Endothelial cell of umbilical vein (primary cell): Measurements from ENCODE around the gene PRKG1. TPM values are rescaled to one million over a fixed set of nuclear protein-coding genes. Genes with fewer than 3 reads are reported as not detected.
A peak's percentile ranks its signal among the peaks of the same experiment; 100 is the strongest.

Experiments used
- BruUV-seq: library from RNA; stranded (reverse); fragments of 400-500 nt; replicated peaks from 2 replicates; lab custom pipeline; 2021; lab: Mats Ljungman, UMichigan
- CTCF ChIA-PET: fragments of 300-600, 350-600 bp; sonication (Branson Sonifier 250); formaldehyde crosslinking; loops from one replicate; lab custom pipeline; 2021; ENCODE audit warnings: antibody characterized with exemption, inconsistent platforms; lab: Charles Lee
- POLR2A ChIA-PET: fragments of 300-600, 350-600 bp; sonication (Branson Sonifier 250); formaldehyde crosslinking; loops from one replicate; lab custom pipeline; 2021; ENCODE audit warnings: antibody characterized with exemption, inconsistent platforms; lab: Charles Lee
- DNase-seq: peaks from one replicate; pipeline ENCODE4 v3.0.0-alpha.2; 2011; ENCODE audit warnings: low read depth, low spot score
- FAIRE-seq: peaks from 2 replicates; lab custom pipeline; 2011; peaks lifted over from hg19 to GRCh38; lab: Jason Lieb, UNC
- H2AFZ ChIP-seq: 2 replicates; pipeline ENCODE4 v1.6.0; 2012; ENCODE audit warnings: low read depth, low read length, control low read depth, inconsistent platforms
- H3K27ac ChIP-seq: 2 replicates; pipeline ENCODE4 v1.5.1; 2011; ENCODE audit warnings: low read depth, mild to moderate bottlenecking, control low read depth, low read length, moderate library complexity; ENCODE audit not compliant: insufficient read depth
- H3K27me3 ChIP-seq, 2 experiments: 2 replicates each; pipeline versions ENCODE4 v1.6.0 to v1.6.1; 2011; ENCODE audit warnings: low read length in 2 of 2, mixed read lengths in 1 of 2; ENCODE audit not compliant: control insufficient read depth in 2 of 2, insufficient read depth in 2 of 2
- H3K36me3 ChIP-seq, 2 experiments: 2 replicates in 1 of 2; 3 replicates in 1 of 2; pipeline ENCODE4 v1.5.1; 2011; ENCODE audit warnings: low read length in 2 of 2, mild to moderate bottlenecking in 1 of 2, moderate library complexity in 1 of 2; ENCODE audit not compliant: control insufficient read depth in 2 of 2, insufficient read depth in 2 of 2; ENCODE audit errors: extremely low read depth in 1 of 2
- H3K4me1 ChIP-seq: 3 replicates; pipeline ENCODE4 v1.5.1; 2011; ENCODE audit warnings: mild to moderate bottlenecking, low read length; ENCODE audit not compliant: control insufficient read depth, insufficient read depth; ENCODE audit errors: extremely low read depth
- H3K4me2 ChIP-seq: 2 replicates; pipeline ENCODE4 v1.6.1; 2011; ENCODE audit warnings: low read length, control low read depth, mixed read lengths; ENCODE audit not compliant: insufficient read depth
- H3K4me3 ChIP-seq, 3 experiments: fragments of 200-600 bp in 1 of 3; sonication (generic), shearing (Covaris generic) in 1 of 3; replicated peaks in 1 of 3; 2 replicates each; pipeline ENCODE4 v1.5.1; 2011 to 2016; ENCODE audit warnings: control low read depth in 3 of 3, low read length in 3 of 3, mild to moderate bottlenecking in 2 of 3, inconsistent platforms in 1 of 3, low read depth in 1 of 3, moderate library complexity in 1 of 3; ENCODE audit not compliant: insufficient read depth in 1 of 3
- H3K79me2 ChIP-seq: 2 replicates; pipeline ENCODE4 v1.6.0; 2012; ENCODE audit warnings: low read length, inconsistent platforms; ENCODE audit not compliant: control insufficient read depth, insufficient read depth
- H3K9ac ChIP-seq: replicated peaks from 2 replicates; pipeline ENCODE3; 2011; ENCODE audit warnings: low read length, control low read depth; ENCODE audit not compliant: insufficient read depth; ENCODE audit errors: extremely low read depth
- H3K9me1 ChIP-seq: replicated peaks from 3 replicates; pipeline ENCODE4 v1.6.0; 2011; ENCODE audit warnings: mild to moderate bottlenecking, low read length; ENCODE audit not compliant: control insufficient read depth, insufficient read depth; ENCODE audit errors: extremely low read depth
- H3K9me3 ChIP-seq: replicated peaks from 2 replicates; pipeline ENCODE4 v1.5.1; 2012; ENCODE audit warnings: low read length, inconsistent platforms; ENCODE audit not compliant: control insufficient read depth, insufficient read depth
- H4K20me1 ChIP-seq: replicated peaks from 2 replicates; pipeline ENCODE3; 2011; ENCODE audit warnings: mild to moderate bottlenecking, low read length; ENCODE audit not compliant: control insufficient read depth, insufficient read depth; ENCODE audit errors: extremely low read depth
- EZH2 ChIP-seq: IDR thresholded peaks from 2 replicates; pipeline ENCODE4 v1.6.1; 2012; ENCODE audit warnings: borderline replicate concordance, low read depth, mild to moderate bottlenecking, moderate library complexity, low read length, inconsistent platforms; ENCODE audit not compliant: severe bottlenecking
- FOS ChIP-seq: IDR thresholded peaks from 2 replicates; pipeline ENCODE4 v1.6.1; 2011; ENCODE audit warnings: mild to moderate bottlenecking, low read length, moderate library complexity, borderline replicate concordance; ENCODE audit not compliant: insufficient read depth
- GATA2 ChIP-seq: IDR thresholded peaks from 2 replicates; pipeline ENCODE4 v1.7.0; 2011; ENCODE audit warnings: low read depth, mild to moderate bottlenecking, moderate library complexity, mixed read lengths, low read length; ENCODE audit not compliant: insufficient read length, insufficient read depth
- JUN ChIP-seq: IDR thresholded peaks from 2 replicates; pipeline ENCODE4 v1.6.1; 2011; ENCODE audit warnings: borderline replicate concordance, low read depth; ENCODE audit not compliant: insufficient read length, insufficient read depth
- MYC ChIP-seq: IDR thresholded peaks from one replicate; pipeline ENCODE4 v1.6.1; 2011; ENCODE audit warnings: mild to moderate bottlenecking, low read depth, low read length
- POLR2A ChIP-seq: IDR thresholded peaks from 2 replicates; pipeline ENCODE4 v1.6.1; 2012; ENCODE audit warnings: low read depth, mild to moderate bottlenecking, control low read depth, low read length
- POLR2AphosphoS5 ChIP-seq: IDR thresholded peaks from 2 replicates; pipeline ENCODE4 v1.6.1; 2012; ENCODE audit warnings: low read depth, mild to moderate bottlenecking, control low read depth, low read length, moderate library complexity; ENCODE audit not compliant: insufficient read depth
- dilution Hi-C: fragments of 300-500 bp; cut with MboI; formaldehyde crosslinking; loops from one replicate; pipeline ENCODE4 v1.15.0; 2019; ENCODE audit warnings: low sequenced_read_pairs; ENCODE audit not compliant: extremely low pct_ligation_motif_present
- intact Hi-C: fragments of 100-400 bp; cut with micrococcal nuclease; formaldehyde crosslinking; loops from one replicate; pipeline ENCODE4 v1.10.0; 2022
- polyA plus RNA-seq, 4 experiments: library from polyadenylated mRNA; depleted of rRNA in 3 of 4; stranded (reverse) in 3 of 4; unstranded in 1 of 4; fragments of >200 nt; gene quantifications; 2 replicates each; pipeline versions ENCODE4 v1.2.1 to v1.2.3, GENCODE V29; 2011 to 2012; ENCODE audit warnings: missing spikeins in 1 of 4
- total RNA-seq: library from RNA; stranded (reverse); gene quantifications from 2 replicates; pipeline ENCODE4 v1.2.3, GENCODE V29; 2021
- TF ChIP-seq, protein P1 (sequence below), 2 donors: IDR thresholded peaks; 1 replicate in 1 of 2; 2 replicates in 1 of 2; pipeline ENCODE4 v1.5.1; 2011; ENCODE audit warnings: low read length in 2 of 2, mild to moderate bottlenecking in 2 of 2, moderate library complexity in 2 of 2, control low read depth in 1 of 2, inconsistent platforms in 1 of 2, low read depth in 1 of 2; ENCODE audit not compliant: insufficient read depth in 1 of 2; ENCODE audit errors: extremely low read depth in 1 of 2
- TF ChIP-seq, protein P2 (sequence below): IDR thresholded peaks from 2 replicates; pipeline ENCODE4 v1.6.1; 2011; ENCODE audit not compliant: insufficient read depth, insufficient read length

PRKG1 gene
- total and polyA plus RNA-seq, 2 donors (not counting 3 experiments of a cell fraction or from before 2014, with no cell fraction given), result 0.01 to 0.18 TPM

DNA sequence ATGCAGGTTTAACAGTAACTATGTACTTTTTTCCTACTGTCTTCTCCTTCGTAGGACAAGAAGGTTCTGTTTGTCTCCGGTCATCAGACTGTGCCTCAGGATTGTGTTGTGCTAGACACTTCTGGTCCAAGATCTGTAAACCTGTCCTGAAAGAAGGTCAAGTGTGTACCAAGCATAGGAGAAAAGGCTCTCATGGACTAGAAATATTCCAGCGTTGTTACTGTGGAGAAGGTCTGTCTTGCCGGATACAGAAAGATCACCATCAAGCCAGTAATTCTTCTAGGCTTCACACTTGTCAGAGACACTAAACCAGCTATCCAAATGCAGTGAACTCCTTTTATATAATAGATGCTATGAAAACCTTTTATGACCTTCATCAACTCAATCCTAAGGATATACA, 1242.2 kb downstream of the PRKG1 start:
- Histone ChIP-seq H4K20me1 (no peaks in the 10 kb centered on the region), H3K36me3 (no peaks in the 10 kb centered on the region), H3K9me3 (no peaks in the 10 kb centered on the region), H3K27ac (peak overlapping the region; percentile 94), H3K4me2 (peak overlapping the region; percentile 93), H2AFZ (no peak overlapping the region), H3K79me2 (peaks cover 30% of the 10 kb centered on the region), H3K4me3 (peak overlapping the region; percentile 90 to 98 (median 90)), H3K27me3 (no peaks in the 10 kb centered on the region), H3K9me1 (no peaks in the 10 kb centered on the region), H3K4me1 (peaks cover 52% of the 10 kb centered on the region), H3K9ac (peak overlapping the region; percentile 89)
- dilution Hi-C loops, result no loop called here
- ChIA-PET POLR2A (interaction anchor here (0.8 kb wide), 1 partner anchor 172 kb away, joined by 3 read pairs; no protein-coding TSS in a partner anchor), CTCF (interaction anchor here (1.5 to 16.5 kb wide), 4 partner anchors 8 to 250 kb away, joined by 7 to 630 read pairs (median 10); no protein-coding TSS in a partner anchor)
- DNase-seq, result peak; percentile 45
- intact Hi-C loops, result no loop called here
- peak; percentile 53 for FAIRE-seq
- TF ChIP-seq, protein P1, sequence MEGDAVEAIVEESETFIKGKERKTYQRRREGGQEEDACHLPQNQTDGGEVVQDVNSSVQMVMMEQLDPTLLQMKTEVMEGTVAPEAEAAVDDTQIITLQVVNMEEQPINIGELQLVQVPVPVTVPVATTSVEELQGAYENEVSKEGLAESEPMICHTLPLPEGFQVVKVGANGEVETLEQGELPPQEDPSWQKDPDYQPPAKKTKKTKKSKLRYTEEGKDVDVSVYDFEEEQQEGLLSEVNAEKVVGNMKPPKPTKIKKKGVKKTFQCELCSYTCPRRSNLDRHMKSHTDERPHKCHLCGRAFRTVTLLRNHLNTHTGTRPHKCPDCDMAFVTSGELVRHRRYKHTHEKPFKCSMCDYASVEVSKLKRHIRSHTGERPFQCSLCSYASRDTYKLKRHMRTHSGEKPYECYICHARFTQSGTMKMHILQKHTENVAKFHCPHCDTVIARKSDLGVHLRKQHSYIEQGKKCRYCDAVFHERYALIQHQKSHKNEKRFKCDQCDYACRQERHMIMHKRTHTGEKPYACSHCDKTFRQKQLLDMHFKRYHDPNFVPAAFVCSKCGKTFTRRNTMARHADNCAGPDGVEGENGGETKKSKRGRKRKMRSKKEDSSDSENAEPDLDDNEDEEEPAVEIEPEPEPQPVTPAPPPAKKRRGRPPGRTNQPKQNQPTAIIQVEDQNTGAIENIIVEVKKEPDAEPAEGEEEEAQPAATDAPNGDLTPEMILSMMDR (IDR thresholded peaks at IDR 0.05; ENCODE audit: extremely low read depth in 1 of 2, insufficient read depth in 1 of 2, low read depth in 1 of 2, low read length in 2 of 2), result no peak
- TF ChIP-seq, protein P2, sequence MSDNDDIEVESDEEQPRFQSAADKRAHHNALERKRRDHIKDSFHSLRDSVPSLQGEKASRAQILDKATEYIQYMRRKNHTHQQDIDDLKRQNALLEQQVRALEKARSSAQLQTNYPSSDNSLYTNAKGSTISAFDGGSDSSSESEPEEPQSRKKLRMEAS, result no peak
- TF ChIP-seq JUN, result no peak
- TF ChIP-seq EZH2, result no peak
- no peak for TF ChIP-seq GATA2
- TF ChIP-seq MYC, result no peak
- TF ChIP-seq FOS, result no peak
- peak; percentile 65 for TF ChIP-seq POLR2A
- peak; percentile 15 for TF ChIP-seq POLR2AphosphoS5
- BruUV-seq, result TSS peak; percentile 32
